NCI-H2081 (cell line): ENCODE results near the gene NRSN1.
A peak's percentile ranks its signal among the peaks of the same experiment; 100 is the strongest.
"Not testable (repeated sequence)": the region's sequence is repeated elsewhere in the genome, so short reads cannot be mapped to it uniquely, and the experiment has no call there.

ENCODE experiments used
- DNase-seq, 2 experiments: peaks; one replicate each; lab custom pipeline; 2025; lab: John Stamatoyannopoulos, UW

The NRSN1 gene

DNA sequence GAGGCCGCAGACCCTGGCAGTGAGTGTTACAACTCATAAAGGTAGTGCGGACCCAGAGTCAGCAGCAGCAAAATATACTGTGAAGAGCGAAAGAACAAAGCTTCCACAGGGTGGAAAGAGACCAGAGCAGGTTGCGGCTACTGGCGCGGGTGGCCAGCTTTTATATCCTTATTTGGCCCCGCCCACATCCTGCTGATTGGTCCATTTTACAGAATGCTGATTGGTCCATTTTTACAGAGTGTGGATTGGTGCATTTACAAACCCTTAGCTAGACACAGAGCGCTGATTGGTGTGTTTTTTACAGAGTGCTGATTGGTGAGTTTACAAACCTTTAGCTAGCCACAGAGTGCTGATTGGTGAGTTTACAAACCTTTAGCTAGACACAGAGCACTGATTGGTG, 16.7 kb downstream of the NRSN1 start:
- not testable (repeated sequence) for DNase-seq

DNA sequence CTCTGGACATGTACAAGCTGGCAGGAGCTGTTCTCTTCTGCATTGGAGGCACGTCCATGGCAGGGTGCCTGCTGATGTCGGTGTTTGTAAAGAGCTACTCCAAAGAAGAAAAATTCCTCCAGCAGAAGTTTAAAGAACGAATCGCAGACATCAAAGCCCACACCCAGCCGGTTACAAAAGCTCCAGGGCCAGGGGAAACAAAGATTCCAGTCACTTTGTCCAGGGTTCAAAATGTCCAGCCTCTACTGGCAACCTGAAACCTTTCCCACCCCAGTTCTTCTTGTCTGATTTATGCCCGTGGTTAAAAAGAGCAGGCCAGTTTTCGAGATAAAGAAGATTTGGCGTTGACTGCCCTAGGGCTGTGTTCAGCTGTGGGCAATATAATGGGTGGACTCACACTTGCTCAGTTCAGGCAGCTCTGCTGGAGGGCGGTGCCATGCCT, 19.7 kb downstream of the NRSN1 start:
- DNase-seq = no peak

DNA sequence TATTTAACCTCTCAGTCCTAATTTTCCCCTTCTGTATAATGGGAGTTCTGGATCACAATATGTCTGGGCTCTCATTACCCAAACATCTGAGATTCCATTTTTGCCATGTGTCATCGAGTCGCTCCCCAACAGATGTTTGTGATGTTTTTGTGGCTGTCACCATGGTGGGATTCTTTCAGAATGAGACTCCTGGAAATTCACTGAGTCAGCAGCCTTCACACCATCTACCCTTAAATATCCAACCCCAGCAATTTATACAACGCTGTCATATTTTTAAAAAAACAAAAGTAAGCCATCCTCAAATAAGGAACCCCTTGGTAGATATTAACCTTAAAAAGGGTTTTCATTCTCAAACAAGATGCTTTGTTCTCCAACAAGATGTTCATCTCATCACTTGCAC, 20.9 kb downstream of the NRSN1 start:
- DNase-seq = no peak

DNA sequence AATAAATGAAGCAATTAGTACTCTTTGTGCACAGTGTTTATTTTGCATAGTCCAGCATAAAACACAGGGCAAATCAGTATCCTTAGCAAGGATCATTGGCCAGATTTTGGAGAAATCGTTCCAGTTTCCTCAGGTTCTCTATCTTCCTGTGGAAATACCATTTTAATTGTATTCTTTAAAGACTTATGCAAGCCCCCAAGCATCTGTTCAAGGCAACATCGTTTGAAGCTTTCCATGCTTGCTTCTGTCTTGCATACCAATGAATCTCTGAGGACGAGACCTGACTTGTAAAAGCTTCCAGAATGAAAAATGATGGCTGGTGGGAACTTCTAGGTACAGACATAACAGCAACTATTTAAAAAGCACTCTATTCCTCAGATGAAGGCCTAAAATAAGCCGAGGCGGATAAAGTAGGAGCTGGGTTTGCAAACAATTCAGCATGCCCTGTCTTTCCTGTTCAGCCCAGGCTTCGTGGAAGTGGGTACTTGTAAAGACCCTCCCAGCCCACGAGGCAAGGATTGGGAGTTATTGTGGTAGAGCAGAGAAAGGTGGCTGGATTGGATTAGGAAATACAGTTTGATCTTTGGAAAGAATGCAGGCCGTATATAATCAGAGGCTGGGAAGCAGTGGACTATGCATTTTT, 21.6 kb downstream of the NRSN1 start:
- DNase-seq = no peak

DNA sequence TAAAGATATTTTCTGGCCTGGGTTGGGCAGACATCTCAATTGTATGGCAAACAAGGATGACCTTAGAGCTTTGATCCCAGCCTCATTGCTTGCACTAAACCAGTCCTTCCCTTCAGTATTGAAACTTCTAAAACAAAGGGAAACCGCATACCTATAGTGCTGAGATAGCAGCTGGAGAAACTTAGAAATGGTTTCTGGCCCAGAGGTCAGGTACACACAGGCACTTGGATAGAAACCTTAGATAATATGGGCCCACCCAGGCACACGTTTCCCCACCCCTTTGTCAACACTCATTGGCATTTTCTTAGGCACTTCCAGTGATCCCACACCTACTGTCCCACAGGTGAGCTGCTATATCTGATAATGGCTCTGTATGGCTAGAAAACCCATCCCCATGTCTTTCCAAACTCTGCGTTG, 22.1 kb downstream of the NRSN1 start:
- no peak for DNase-seq

DNA sequence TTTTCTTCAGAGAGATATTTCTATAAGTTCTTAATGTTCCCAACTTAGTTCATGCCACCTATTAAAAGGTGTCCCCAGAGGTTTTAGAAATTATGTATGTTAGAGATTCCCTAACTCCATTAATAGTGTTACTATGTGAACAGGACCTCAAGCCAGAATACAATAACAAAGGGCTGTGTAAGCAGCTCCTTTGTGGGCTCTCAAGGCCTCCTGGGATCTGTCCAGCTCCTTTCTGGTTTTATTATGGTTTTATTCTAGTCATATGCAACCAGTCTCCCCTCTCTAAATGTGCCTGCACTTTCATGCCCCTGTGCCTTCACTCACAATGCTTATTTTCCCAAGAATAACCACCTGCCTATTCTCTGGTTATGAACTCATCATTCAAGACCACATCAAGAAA, 22.7 kb downstream of the NRSN1 start:
- DNase-seq = no peak

DNA sequence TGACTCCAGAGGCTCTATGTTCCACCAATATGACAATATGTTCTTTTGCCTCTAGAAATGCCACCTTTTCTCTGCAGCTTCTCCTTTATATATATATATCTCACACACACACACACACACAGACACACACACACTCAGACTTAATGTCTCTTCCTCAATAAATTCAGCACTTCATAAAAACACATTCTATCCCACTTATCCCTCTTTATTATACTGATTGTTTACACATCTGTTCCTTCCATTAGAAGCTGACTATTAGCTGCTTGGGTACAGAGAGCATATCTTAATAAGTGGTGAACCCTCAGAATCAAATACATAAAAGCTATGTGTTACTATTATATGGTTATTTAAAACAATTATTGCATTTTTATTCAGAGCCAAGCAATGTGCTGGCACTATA, 23.3 kb downstream of the NRSN1 start:
- DNase-seq = no peak

DNA sequence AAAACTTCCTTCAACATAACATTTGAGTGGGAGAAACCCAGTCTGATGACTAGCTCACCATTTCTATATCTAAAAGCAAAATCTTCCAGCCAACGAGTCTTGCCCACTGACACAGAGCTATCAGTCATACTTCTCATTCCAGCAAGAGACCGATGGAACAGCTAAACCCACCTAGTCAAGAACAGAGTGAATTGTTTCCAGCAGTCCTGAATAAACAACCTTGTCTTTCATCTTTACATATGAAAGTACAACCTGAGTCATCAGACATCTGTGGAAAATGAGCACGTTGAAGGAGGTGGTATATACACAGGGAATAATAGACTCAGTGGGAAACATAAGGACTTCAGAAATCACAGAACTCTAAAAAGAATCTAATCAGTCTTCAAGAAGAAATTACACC, 23.8 kb downstream of the NRSN1 start:
- no peak for DNase-seq

DNA sequence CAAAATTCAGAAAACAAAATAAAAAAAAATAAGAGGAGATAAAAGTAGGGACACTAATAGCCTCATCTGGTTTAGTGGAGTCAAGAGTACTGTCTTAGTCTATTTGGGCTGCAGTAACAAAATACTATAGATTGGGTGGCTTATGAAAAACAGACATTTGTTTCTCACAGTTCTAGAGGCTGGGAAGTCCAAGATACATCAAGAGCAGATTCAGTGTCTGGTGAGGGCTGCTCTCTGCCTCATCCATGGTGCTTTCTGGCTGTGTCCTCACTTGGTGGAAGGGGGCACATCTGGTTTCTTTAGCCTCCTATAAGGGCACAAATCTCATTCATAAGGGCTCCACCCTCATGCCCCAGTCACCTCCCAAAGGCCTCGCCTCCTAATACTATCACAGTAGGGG, 26.0 kb downstream of the NRSN1 start:
- no peak for DNase-seq

DNA sequence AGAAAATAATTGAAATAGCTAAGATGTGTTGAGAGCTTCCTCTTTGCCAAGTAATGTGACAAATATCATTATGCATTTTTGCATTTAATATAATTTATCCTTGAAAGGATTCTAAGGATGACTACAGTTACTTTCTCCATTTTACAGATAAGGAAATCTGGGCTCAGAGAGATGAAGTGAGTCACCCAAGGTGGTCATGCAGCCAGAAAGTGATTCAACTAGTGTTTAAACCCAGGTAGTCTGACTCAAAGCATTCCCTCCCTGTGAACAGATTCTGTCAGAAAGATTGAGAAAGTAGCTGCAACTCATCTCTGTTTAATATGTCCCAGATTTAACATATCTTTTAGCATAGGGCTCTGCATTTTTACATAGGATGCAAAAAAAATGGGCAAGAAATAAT, 28.1 kb downstream of the NRSN1 start:
- DNase-seq = no peak

DNA sequence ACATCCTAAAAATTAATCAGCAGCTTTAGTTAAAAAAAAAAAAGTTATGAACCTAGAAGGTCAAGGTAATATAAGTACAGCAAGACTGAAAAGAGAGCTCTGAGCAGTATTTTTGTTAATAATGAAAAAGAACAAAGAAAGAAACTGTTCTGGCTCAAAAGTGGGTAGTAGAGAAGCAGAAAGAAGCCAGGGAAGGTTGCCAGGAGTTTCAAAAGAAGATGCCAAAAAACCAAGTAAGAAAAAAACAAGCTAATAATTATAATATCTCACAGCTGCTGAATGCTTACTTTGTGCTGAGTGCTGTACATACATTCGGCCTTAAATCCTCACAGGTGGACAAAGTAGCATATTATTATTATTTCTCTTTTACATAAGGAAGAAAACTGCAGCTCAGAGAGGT, 31.9 kb downstream of the NRSN1 start:
- DNase-seq = no peak

DNA sequence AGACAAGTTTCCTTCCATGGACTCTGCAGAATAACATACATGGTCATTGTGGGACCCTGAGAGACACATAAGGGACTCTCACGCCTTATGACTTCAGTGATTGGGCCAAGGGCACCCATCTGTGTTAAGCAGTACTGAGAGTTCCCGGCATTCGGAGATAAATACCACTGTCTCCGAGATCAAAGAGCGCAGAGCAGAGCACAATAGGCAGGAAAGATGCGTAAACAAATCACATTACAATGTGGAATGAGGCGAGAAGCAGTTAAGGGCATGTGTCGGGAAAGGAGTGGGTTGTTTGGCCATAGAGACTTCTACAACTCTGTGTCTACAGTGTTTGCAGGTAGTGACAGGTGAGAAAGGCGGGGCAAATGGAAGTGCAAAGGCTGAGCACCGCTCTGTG, 57.6 kb downstream of the NRSN1 start:
- DNase-seq = no peak

DNA sequence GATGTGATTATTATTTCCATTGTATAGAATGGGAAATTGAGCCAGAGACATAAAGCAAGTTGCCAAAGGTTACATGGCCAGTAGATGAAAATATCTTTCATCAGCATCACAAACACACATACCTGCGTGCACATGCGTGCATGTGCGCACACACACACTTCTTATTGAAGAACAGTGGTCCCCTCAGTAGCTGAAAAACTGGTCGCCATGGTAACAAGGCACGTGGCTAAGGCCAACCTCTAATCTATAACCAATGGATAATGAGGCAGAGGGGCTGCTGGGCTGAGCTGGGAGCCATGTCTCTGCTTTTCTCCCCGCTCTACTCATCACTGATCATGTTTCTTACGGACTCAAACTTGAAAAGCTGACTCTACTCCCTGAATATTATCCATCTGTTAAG, 60.3 kb downstream of the NRSN1 start:
- DNase-seq = no peak

DNA sequence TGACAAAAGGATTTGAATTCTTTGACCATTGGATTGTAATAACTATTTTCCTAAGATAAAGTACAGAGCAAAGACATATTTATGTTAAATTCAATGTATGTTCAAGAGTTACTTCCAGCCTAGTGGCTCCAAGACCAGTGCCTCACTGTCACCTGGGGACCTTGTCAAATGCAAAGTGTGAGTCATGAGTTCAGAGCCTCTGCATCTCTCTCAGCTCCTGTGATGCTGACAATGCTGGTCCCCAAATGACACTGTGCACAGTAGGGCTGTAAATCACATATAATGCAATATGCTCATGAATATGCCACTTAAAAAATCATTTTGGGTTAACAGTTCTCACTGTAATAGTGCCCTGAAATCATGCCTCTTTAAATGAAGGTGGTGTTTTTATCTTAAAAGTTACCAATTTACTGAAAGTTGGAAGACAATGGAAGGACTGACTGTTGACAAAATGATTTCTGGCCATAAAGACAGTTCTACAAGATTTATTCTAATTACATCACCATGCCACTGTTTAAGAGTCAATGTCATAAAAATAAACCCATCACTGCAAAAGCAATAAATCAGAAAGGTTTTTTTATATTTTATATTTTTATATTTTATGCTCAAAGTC, 62.1 kb downstream of the NRSN1 start:
- no peak for DNase-seq

DNA sequence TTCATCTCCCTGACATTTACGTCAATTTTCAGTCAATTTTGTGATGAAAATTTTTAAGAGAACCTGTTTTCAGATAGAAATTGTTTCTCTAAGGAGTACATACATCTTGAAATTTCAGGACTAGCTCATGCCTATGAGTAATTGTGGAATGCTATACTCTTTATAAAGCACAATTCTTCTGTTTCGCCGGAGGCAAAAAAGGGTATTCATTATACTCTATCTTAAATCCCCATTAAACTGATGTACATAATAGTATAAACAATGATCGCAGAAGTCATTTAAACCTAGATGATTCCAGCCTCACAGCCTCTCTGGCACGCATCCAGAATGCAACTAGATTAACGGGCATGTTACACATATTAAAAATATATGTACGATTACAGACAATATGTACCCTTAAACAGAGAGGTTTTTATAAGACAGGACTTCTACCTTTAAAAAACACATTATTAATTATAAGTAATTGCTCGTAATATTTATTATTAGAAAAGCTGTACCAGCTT, 62.6 kb downstream of the NRSN1 start:
- DNase-seq = peak; percentile 10 to 48

DNA sequence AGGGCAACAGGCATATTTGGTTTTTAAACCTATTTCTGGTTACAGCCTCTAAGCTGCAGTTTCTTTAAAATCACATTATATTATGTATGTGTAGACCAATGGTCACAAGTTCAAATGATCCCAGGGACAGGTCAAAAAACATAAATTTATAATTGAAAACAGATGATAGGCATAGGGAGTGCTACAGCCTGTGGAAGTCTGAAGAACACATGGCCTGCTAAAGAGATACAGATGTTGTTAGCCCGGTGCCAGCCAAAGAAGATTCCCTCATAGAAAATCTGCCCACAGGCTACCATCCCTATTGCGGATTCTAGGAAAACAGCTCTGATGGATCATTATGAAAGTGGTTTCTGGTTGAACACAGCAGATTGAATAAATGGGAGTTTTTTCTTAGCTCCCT, 65.3 kb downstream of the NRSN1 start:
- no peak for DNase-seq

DNA sequence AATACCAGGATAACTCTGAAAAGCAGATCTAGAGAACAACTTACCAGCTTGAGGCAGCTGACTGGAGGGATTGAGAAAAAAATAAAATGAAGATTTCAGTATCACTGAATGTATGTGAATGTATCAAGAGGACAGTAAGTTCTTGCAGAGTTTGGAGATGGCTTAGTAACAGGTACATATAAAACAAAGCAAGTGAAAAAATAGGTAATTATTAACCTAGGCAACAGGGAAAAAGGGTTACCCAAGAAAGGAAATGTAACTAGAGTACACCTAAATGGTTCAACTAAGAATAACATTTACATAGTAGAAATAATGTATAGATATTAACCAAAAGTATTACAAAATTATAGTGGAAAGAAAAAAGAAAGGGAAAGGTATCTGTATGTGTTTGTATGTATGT, 67.3 kb downstream of the NRSN1 start:
- no peak for DNase-seq

DNA sequence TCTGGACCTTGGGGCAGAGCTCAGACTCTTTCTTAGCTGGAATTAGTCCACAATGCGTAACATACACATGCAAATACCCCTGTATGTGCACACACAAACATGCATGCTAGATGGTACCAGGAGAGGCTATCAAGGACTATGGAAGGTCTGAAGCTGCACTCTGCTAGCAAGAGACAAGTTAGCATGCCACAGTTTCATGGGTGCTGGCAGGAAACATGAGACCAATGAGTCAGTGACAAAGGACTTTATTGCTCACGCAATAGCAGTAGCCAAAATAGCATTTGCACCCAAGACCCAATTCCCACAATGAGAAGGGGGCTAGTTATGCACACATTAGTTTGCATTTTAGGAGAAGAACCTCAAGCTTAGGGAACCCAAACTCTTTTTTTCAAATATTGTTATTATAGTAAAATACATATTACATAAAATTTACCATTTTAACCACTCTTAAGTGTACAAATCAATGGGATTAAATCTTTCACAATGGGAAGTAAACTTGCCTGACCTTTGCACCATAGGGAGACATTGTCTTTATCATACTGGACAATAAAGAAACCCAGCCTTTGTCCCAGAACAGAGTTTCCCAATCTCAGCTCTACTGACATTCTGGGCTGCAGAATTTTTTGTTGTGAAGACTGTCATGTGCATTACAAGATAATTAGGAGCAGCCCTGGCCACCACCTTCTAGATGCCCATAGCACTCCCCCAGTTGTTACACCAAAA, 69.1 kb downstream of the NRSN1 start:
- no peak for DNase-seq

DNA sequence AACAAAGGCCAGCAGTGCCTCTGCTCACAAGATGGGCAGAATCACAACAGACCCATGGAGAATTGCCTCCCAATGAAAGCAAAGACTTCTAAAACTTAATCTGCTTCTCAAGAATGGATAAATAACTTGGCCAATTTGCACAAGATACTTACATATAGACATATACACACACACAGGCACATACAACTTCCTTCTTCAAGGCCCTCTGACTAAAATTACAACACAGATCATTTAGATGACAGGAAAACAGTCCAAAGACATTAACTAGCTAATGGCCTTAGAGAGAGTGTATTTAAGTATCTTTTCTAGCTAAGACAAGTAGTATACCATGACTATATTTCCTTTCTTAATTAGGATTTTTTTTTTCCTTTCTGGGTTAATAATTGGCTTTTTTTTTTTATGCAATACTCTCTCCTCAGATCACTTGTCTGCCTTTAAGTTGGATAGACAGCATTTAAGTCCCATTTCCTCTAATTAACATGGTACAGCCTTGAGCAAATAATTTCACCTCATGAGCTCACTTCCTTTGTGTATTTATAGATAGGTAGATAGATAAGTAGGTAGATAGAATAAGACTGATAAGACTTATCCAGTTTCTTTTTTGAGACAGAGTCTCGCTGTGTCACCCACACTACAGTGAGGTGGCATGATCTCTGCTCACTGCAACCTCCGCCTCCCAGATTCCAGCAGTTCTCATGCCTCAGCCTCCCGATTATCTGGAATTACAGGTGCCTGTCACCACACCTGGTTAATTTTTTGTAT, 70.0 kb downstream of the NRSN1 start:
- no peak for DNase-seq
